GM12875 (cell line): ENCODE measurements around the gene XDH.

Experiments used
- H3K4me3 ChIP-seq: one replicate; pipeline ENCODE4 v1.5.1; 2011; ENCODE audit warnings: low read depth, low read length, control low read depth
- TF ChIP-seq, protein P1 (sequence below): IDR thresholded peaks from 2 replicates; pipeline ENCODE4 v1.5.1; 2011; ENCODE audit warnings: low read depth, mild to moderate bottlenecking, control low read depth, inconsistent platforms, low read length, moderate library complexity, borderline replicate concordance; ENCODE audit not compliant: insufficient read depth

XDH gene

DNA sequence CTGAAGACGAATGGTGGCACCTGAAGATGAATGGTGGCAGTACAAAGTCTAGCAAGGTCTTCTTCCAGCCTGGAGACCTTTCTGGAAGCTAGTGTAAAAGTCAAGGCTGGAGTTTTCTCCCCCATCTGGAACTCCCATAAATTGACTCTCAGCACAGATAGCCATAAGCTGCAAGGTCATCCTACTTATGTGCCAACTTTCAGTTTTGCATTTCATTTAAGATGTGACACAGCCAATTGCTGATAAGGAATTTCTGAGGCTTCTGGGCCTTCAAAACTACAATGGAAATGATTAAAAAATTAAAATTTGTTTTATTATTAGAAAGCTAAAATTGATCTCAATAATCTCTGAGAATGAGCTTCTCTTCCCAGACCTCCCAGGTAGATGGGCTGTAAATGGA lies 10.2 kb downstream of the XDH start:
- no peak overlapping the region for H3K4me3 ChIP-seq
- TF ChIP-seq, protein P1, sequence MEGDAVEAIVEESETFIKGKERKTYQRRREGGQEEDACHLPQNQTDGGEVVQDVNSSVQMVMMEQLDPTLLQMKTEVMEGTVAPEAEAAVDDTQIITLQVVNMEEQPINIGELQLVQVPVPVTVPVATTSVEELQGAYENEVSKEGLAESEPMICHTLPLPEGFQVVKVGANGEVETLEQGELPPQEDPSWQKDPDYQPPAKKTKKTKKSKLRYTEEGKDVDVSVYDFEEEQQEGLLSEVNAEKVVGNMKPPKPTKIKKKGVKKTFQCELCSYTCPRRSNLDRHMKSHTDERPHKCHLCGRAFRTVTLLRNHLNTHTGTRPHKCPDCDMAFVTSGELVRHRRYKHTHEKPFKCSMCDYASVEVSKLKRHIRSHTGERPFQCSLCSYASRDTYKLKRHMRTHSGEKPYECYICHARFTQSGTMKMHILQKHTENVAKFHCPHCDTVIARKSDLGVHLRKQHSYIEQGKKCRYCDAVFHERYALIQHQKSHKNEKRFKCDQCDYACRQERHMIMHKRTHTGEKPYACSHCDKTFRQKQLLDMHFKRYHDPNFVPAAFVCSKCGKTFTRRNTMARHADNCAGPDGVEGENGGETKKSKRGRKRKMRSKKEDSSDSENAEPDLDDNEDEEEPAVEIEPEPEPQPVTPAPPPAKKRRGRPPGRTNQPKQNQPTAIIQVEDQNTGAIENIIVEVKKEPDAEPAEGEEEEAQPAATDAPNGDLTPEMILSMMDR, result no peak

GRCh38 chr2:31402388-31402787 lies 12.2 kb downstream of the XDH start:
- no peak overlapping the region for H3K4me3 ChIP-seq
- TF ChIP-seq, protein P1, result no peak

DNA sequence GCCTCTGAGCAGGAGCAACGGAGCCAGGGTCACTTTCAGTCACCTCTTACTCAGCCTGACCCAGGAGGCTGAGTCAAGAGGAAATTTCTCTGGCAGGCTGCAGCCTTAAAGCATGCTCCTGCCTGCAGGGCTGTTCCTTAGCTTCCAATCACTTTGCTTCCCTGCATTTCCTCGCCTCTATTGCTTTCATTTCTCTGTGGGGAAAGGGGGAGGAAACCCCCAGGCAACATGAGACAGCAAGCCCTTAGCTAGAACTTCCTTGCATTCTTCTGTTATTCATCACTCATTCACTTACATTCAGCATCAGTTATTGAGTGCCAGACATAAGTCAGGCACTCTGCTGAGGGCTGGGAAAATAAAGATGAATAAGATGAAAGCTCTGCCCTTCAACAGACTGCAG lies 13.0 kb downstream of the XDH start:
- H3K4me3 ChIP-seq, result no peak overlapping the region
- TF ChIP-seq, protein P1, result no peak

DNA sequence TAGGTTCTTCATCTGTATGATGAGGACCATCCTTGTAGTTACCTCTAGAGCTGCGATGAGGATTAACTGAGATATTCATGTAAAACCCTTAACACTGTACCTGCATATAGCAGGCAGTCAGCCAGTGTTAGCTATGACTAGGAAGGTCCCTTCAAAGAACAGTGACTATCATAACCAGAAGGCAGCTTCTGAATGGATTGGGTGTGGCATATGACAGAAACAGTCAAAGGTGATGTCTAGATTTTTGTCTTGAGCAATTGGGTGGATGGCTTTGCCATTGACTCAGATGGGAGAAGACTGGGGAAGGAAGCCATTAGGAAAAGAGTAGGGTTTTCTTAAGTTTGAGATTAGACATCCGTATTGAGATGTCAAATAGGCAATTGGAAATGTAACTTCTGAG lies 15.7 kb downstream of the XDH start:
- TF ChIP-seq, protein P1, result no peak
- H3K4me3 ChIP-seq, result no peak overlapping the region

DNA sequence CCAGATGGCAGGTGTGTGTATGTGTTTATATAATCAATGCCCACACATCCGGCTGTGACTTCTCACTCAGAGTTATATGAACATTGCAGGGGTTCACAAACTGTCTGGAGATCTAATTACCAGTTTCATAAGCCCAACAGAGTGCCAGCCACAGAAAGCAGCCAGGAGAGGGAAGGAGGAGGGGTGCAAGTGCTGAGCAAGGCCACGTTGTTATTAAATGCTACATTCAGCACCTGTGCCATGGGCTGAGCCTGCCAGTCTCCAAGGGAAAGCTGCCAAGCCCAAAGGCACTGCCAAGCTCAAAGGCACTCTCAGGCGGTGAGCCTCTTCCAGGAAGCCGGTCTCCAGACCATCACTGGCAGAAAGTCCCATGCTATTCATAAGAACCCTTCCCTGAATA lies 17.4 kb downstream of the XDH start:
- TF ChIP-seq, protein P1, result no peak

DNA sequence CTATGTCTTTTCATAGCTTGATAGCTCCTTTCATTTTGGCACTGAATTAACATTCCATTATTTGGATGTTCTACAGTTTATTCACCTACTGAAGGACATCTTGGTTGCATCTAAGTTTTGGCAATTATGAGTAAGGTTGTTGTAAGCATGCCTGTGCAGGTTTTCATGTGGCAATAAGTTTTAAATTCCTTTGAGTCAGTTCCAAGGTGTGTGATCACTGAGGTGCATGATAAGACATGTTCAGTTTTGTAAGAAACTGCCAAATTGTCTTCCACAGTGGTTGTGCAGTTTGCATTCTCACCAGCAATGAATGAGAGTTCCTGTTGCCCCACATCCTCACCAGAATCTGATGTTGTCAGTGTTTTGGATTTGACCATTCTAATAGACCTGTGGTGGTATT lies 24.2 kb downstream of the XDH start:
- TF ChIP-seq, protein P1, result no peak
- no peak overlapping the region for H3K4me3 ChIP-seq

More for the DNA sequence above, 17.4 kb downstream of the XDH start:
- no peak overlapping the region for H3K4me3 ChIP-seq

DNA sequence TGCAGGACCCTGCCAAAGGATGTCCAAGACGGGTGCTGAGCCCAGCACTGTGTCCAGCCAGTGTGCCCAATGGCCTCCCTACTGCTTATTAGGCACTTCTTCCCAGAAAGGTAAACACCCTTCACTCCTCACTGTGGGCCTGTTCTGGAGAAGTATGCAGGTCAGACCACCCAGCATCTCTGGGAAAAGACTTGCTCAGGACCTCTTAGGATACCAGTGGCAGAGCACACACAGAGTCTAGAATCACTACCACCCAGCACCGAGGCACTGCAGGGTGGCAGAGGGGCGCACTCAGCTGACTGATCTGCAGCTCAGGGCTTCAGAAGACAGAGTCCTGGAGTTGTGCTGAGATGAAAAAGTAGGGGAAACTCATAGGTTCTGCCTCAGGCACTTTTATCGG lies 25.8 kb downstream of the XDH start:
- no peak overlapping the region for H3K4me3 ChIP-seq
- TF ChIP-seq, protein P1, result no peak
